Measurements from ENCODE around the gene DCAF11. TPM values are rescaled to one million over a fixed set of nuclear protein-coding genes. Genes with fewer than 3 reads are reported as not detected.

Gene DCAF11
- total RNA-seq (2021; fragmentation: NEBNext Ultra II Directional; extraction: Animal tissue kit (Norgen Biotek cat#: 25700)) (63.6 and 67.2 TPM in 2 replicates), polyA plus RNA-seq (2011; rRNA removed) (60.4 and 74.6 TPM in 2 replicates), polyA minus RNA-seq (2011; rRNA and poly(A)+ RNA removed) (83.6 and 86.0 TPM in 2 replicates)
- 80.4 TPM for polyA plus RNA-seq (2011; cell fraction: cytosol; rRNA removed)
- polyA plus RNA-seq (2011; cell fraction: nucleus; rRNA removed): 82.9 TPM
- polyA plus RNA-seq (2012, experiment 1 of 2): 58.7 to 73.6 TPM (median 70.9 TPM) in 4 replicates
- 77.2 TPM for polyA plus RNA-seq (2012, experiment 2 of 2)
- 30.0 TPM for polyA plus RNA-seq (2013, experiment 1 of 2)
- 30.0 TPM for polyA plus RNA-seq (2013, experiment 2 of 2)
- 46.2 TPM for polyA minus RNA-seq (2011; cell fraction: cytosol; rRNA and poly(A)+ RNA removed)
- polyA minus RNA-seq (2011; cell fraction: nucleus; rRNA and poly(A)+ RNA removed): 55.6 TPM
- long read RNA-seq, experiment 1, partial matches to known transcripts: 38 of 48 reads
- long read RNA-seq, experiment 1, other reads (novel, unspliced or antisense): 8 of 48 reads
- long read RNA-seq, experiment 2, full-length matches to known transcripts: 19 of 40 reads
- long read RNA-seq, experiment 2, partial matches to known transcripts: 7 of 40 reads
- long read RNA-seq, experiment 2, other reads (novel, unspliced or antisense): 14 of 40 reads

- peak within 1 kb of the TSS; percentile 96 for H4K8ac ChIP-seq (ENCODE audit: extremely low read depth, insufficient read depth, low read length)
- peak within 1 kb of the TSS; percentile 87 to 91 for H3K4me2 ChIP-seq (ENCODE audit: insufficient read depth in 1 of 2, low read depth in 2 of 2, low read length in 2 of 2)
- peak within 1 kb of the TSS; percentile 99 for H3K18ac ChIP-seq (ENCODE audit: extremely low read depth, low read length)
- H2BK5ac ChIP-seq (ENCODE audit: low read depth, low read length): peak within 1 kb of the TSS; percentile 100
- peak within 1 kb of the TSS; percentile 8 for H3K14ac ChIP-seq (ENCODE audit: insufficient read length)
- DNase-seq (ENCODE audit: low read depth in 1 of 2, low spot score in 2 of 2) (peak; percentile 96 to 99), FAIRE-seq (peak; percentile 75)
- H3K79me2 ChIP-seq (ENCODE audit: control insufficient read depth in 1 of 2, insufficient read depth in 2 of 2, low read length in 2 of 2): peaks cover 0 to 10% of the 10 kb centered on the region in 2 experiments; a peak in 2 of 4 replicates
- H4K91ac ChIP-seq (replicated peaks; ENCODE audit: insufficient read length, low read length): peak within 1 kb of the TSS; percentile 97
- peak within 1 kb of the TSS; percentile 89 for H2AFZ ChIP-seq (ENCODE audit: low read length)
- peak within 1 kb of the TSS; percentile 76 to 97 (median 92) for H3K9ac ChIP-seq (replicated peaks in 1 of 4; ENCODE audit: extremely low read depth in 1 of 4, low read depth in 3 of 4, low read length in 3 of 4)
- peaks cover 0 to 4% (median 2%) of the 10 kb centered on the region in 4 experiments; a peak in 5 of 7 replicates for H3K4me1 ChIP-seq (replicated peaks in 1 of 4; ENCODE audit: control insufficient read depth in 3 of 4, insufficient read depth in 4 of 4, low read length in 3 of 4)
- H3K4ac ChIP-seq (replicated peaks; ENCODE audit: insufficient read length, low read depth, low read length): peak within 1 kb of the TSS; percentile 65
- H4K5ac ChIP-seq (ENCODE audit: insufficient read length, low read depth, low read length): peak within 1 kb of the TSS; percentile 88
- H2AK5ac ChIP-seq (ENCODE audit: low read depth, low read length): no peak within 1 kb of the TSS; the same call in 1 of the 2 replicates
- CTCF ChIA-PET (ENCODE audit: partially characterized antibody): interaction anchor here (0.7 to 2.7 kb wide), 18 partner anchors 15 to 484 kb away, joined by 3 to 20 read pairs (median 4); partner anchors contain the start of genes EMC9, IRF9, PCK2 and PSME2
- H3K27me3 ChIP-seq (replicated peaks in 1 of 4; ENCODE audit: control insufficient read depth in 3 of 4, extremely low read depth in 1 of 4, insufficient read depth in 3 of 4, low read length in 3 of 4): no peaks in the 10 kb centered on the region
- H3K9me3 ChIP-seq (ENCODE audit: insufficient read depth in 2 of 2, low read depth in 1 of 2, low read length in 1 of 2): no peaks in the 10 kb centered on the region
- peaks cover 7% of the 10 kb centered on the region for H3K23me2 ChIP-seq (ENCODE audit: low read depth, low read length)
- H2BK12ac ChIP-seq (ENCODE audit: low read depth, low read length): peak within 1 kb of the TSS; percentile 91
- WGBS, 2 experiments (ENCODE audit: extremely low coverage in 1 of 2, insufficient coverage in 1 of 2, insufficient read length in 1 of 2, insufficient replicate concordance in 2 of 2, low coverage in 1 of 2, low lambda C conversion rate in 2 of 2, missing lambda C conversion rate in 1 of 2): 1% methylated on average over 42 of the region's 65 CpGs; no CpG with 5 or more reads in 1 of the 2 experiments
- H4K20me1 ChIP-seq (replicated peaks in 1 of 2; ENCODE audit: control insufficient read depth in 1 of 2, insufficient read depth in 2 of 2, low read length in 2 of 2): peaks cover 0 to 3% of the 10 kb centered on the region in 2 experiments
- H3K36me3 ChIP-seq (ENCODE audit: control insufficient read depth in 2 of 4, insufficient read depth in 4 of 4, low read length in 3 of 4): peaks cover 9 to 24% (median 21%) of the 10 kb centered on the region in 4 experiments
- POLR2A ChIA-PET (ENCODE audit: partially characterized antibody): interaction anchor here (0.6 to 7.1 kb wide), 27 partner anchors 11 to 534 kb away, joined by 3 to 125 read pairs (median 5); partner anchors contain the start of genes CARMIL3, DHRS4L2, EMC9 and FITM1
- peak within 1 kb of the TSS; percentile 70 for H3K56ac ChIP-seq (replicated peaks; ENCODE audit: insufficient read length, low read depth, low read length)
- peak within 1 kb of the TSS; percentile 99; the same call in 1 of the 2 replicates for H2BK15ac ChIP-seq (ENCODE audit: low read length)
- peaks cover 5% of the 10 kb centered on the region; the same call in 1 of the 2 replicates for H3K79me1 ChIP-seq (ENCODE audit: low read depth, low read length)
- H3K27ac ChIP-seq (ENCODE audit: low read depth, low read length): peak within 1 kb of the TSS; percentile 97
- no peak within 1 kb of the TSS for H2BK120ac ChIP-seq (replicated peaks; ENCODE audit: low read depth, low read length)
- no peak within 1 kb of the TSS; the same call in 1 of the 2 replicates for H2BK20ac ChIP-seq (ENCODE audit: low read length)
- no peak within 1 kb of the TSS for H3K23ac ChIP-seq (ENCODE audit: insufficient read length)
- peak within 1 kb of the TSS; percentile 68 to 89 (median 76) for H3K4me3 ChIP-seq (ENCODE audit: extremely low read depth in 1 of 4, insufficient read depth in 2 of 4, low read depth in 3 of 4, low read length in 4 of 4)
- TF ChIP-seq KDM5A (IDR thresholded peaks at IDR 0.05; ENCODE audit: low read length) (no peak), KDM1A (IDR thresholded peaks at IDR 0.05; ENCODE audit: borderline replicate concordance, low read length) (no peak), TEAD4 (IDR thresholded peaks at IDR 0.05; ENCODE audit: low read depth, low read length) (no peak), BRCA1 (IDR thresholded peaks at IDR 0.05; ENCODE audit: low read depth, low read length) (peak; percentile 75), ZNF274 (IDR thresholded peaks at IDR 0.05; ENCODE audit: borderline replicate concordance, extremely low read depth, low read length) (no peak), CHD1 (IDR thresholded peaks at IDR 0.05; ENCODE audit: low read depth, low read length) (no peak), CBX8 (IDR thresholded peaks at IDR 0.05; ENCODE audit: borderline replicate concordance, low read depth, low read length) (no peak), SIRT6 (IDR thresholded peaks at IDR 0.05; ENCODE audit: low read length) (no peak)
These were observed at the start of gene DCAF11, which contains the start of gene NRL for GRCh38 chr14:24114532-24115421. DCAF11 (plus strand) TSS chr14:24114777; CDS start chr14:24115595, 818 bp downstream. NRL (minus strand) TSS chr14:24114949; CDS start chr14:24082848, 32,101 bp downstream.

All from H1 (cell line).